Gastroesophageal sphincter (tissue), 3 donors: Measurements from ENCODE around the gene RAPGEF2.

Experiments
- EP300 ChIP-seq: sonication (generic); formaldehyde crosslinking; IDR thresholded peaks from one replicate; pipeline ENCODE4 v1.6.1; 2017; ENCODE audit warnings: antibody characterized with exemption, mild to moderate bottlenecking
- POLR2A ChIP-seq, 2 donors: fragments of 450-650 bp; IDR thresholded peaks; one replicate each; pipeline ENCODE4 v1.6.1; 2017; ENCODE audit warnings: antibody characterized with exemption in 2 of 2, mild to moderate bottlenecking in 2 of 2, moderate library complexity in 1 of 2
- POLR2AphosphoS5 ChIP-seq: sonication (generic); formaldehyde crosslinking; IDR thresholded peaks from one replicate; pipeline ENCODE4 v1.6.1; 2017; ENCODE audit warnings: antibody characterized with exemption
- TF ChIP-seq, protein P1 (sequence below), 4 experiments: fragments of 200-600 bp in 2 of 4; fragments of 450-650 bp in 2 of 4; sonication (generic) in 1 of 4; IDR thresholded peaks; one replicate each; pipeline ENCODE4 v1.5.1; 2017 to 2019; ENCODE audit warnings: antibody characterized with exemption in 4 of 4, mild to moderate bottlenecking in 2 of 4, moderate library complexity in 2 of 4

GRCh38 chr4:159334461-159334860 is 231.6 kb downstream of the RAPGEF2 start:
- TF ChIP-seq EP300 (no peak), POLR2A (IDR thresholded peaks at IDR 0.05) (no peak), POLR2AphosphoS5 (no peak)
- TF ChIP-seq, protein P1, sequence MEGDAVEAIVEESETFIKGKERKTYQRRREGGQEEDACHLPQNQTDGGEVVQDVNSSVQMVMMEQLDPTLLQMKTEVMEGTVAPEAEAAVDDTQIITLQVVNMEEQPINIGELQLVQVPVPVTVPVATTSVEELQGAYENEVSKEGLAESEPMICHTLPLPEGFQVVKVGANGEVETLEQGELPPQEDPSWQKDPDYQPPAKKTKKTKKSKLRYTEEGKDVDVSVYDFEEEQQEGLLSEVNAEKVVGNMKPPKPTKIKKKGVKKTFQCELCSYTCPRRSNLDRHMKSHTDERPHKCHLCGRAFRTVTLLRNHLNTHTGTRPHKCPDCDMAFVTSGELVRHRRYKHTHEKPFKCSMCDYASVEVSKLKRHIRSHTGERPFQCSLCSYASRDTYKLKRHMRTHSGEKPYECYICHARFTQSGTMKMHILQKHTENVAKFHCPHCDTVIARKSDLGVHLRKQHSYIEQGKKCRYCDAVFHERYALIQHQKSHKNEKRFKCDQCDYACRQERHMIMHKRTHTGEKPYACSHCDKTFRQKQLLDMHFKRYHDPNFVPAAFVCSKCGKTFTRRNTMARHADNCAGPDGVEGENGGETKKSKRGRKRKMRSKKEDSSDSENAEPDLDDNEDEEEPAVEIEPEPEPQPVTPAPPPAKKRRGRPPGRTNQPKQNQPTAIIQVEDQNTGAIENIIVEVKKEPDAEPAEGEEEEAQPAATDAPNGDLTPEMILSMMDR (IDR thresholded peaks at IDR 0.05), result no peak
